NCI-H1436 treated with DMSO at 0.1 percent for 48 hours (cell line): ENCODE data around the gene MALT1.

Source experiments
- DNase-seq: peaks from one replicate; lab custom pipeline; 2025; lab: John Stamatoyannopoulos, UW

Gene MALT1

GRCh38 chr18:58691256-58691655 lies 20.0 kb downstream of the MALT1 start:
- DNase-seq: no peak

GRCh38 chr18:58692422-58693185 lies 21.3 kb downstream of the MALT1 start:
- no peak for DNase-seq

- no peak for DNase-seq
Observed at GRCh38 chr18:58694221-58694620, 23.0 kb downstream of the MALT1 start.

- DNase-seq: no peak
Observed at GRCh38 chr18:58694720-58695468, 23.6 kb downstream of the MALT1 start.

- no peak for DNase-seq
Observed at GRCh38 chr18:58695772-58696171, 24.5 kb downstream of the MALT1 start.

- no peak for DNase-seq
Observed at GRCh38 chr18:58697146-58697545, 25.9 kb downstream of the MALT1 start.

GRCh38 chr18:58698701-58699193 lies 27.5 kb downstream of the MALT1 start:
- no peak for DNase-seq

GRCh38 chr18:58699551-58699950 lies 28.3 kb downstream of the MALT1 start:
- no peak for DNase-seq

GRCh38 chr18:58700209-58700608 lies 28.9 kb downstream of the MALT1 start:
- DNase-seq: no peak

GRCh38 chr18:58712930-58713329 lies 41.7 kb downstream of the MALT1 start:
- no peak for DNase-seq

GRCh38 chr18:58714259-58714658 lies 43.0 kb downstream of the MALT1 start:
- DNase-seq: no peak

- DNase-seq: no peak
Observed at GRCh38 chr18:58714821-58715220, 43.6 kb downstream of the MALT1 start.

GRCh38 chr18:58715540-58715939 lies 44.3 kb downstream of the MALT1 start:
- no peak for DNase-seq

- DNase-seq: no peak
Observed at GRCh38 chr18:58716060-58716756, 44.9 kb downstream of the MALT1 start.

GRCh38 chr18:58721566-58722239 lies 50.4 kb downstream of the MALT1 start:
- DNase-seq: no peak

GRCh38 chr18:58723810-58724602 lies 52.7 kb downstream of the MALT1 start:
- DNase-seq: no peak

- no peak for DNase-seq
Observed at GRCh38 chr18:58726671-58727070, 55.4 kb downstream of the MALT1 start.

- DNase-seq: no peak
Observed at GRCh38 chr18:58727776-58728500, 56.7 kb downstream of the MALT1 start.

GRCh38 chr18:58728719-58729118 lies 57.5 kb downstream of the MALT1 start:
- DNase-seq: no peak

GRCh38 chr18:58730618-58731017 lies 59.4 kb downstream of the MALT1 start:
- DNase-seq: no peak

GRCh38 chr18:58732471-58732870 lies 61.2 kb downstream of the MALT1 start:
- no peak for DNase-seq
